A673 (cell line): ENCODE data around the gene SCUBE1. TPM values are rescaled to one million over a fixed set of nuclear protein-coding genes. Genes with fewer than 3 reads are reported as not detected.

Experiments
- BruUV-seq: library from RNA; stranded (reverse); fragments of 400-500 nt; replicated peaks from 2 replicates; lab custom pipeline; 2021; lab: Mats Ljungman, UMichigan
- CTCF ChIA-PET: fragments of 300-600 bp; sonication (Branson Sonifier 250); formaldehyde crosslinking; loops from one replicate; lab custom pipeline; 2022; ENCODE audit warnings: antibody characterized with exemption; lab: Charles Lee
- POLR2A ChIA-PET: fragments of 300-600 bp; sonication (Branson Sonifier 250); formaldehyde crosslinking; loops from one replicate; lab custom pipeline; 2022; ENCODE audit warnings: antibody characterized with exemption; ENCODE audit not compliant: low non-redundant PET; lab: Charles Lee
- DNase-seq: peaks from one replicate; pipeline ENCODE4 v3.0.0-alpha.2; 2015; ENCODE audit warnings: low spot score
- H3K27ac ChIP-seq: fragments of 200-600 bp; sonication (generic); 2 replicates; pipeline ENCODE4 v1.5.1; 2016; ENCODE audit warnings: mixed run types, low read depth, mild to moderate bottlenecking, mixed read lengths, antibody characterized with exemption, low read length; ENCODE audit not compliant: poor library complexity, severe bottlenecking
- H3K27me3 ChIP-seq: fragments of 200-600 bp; sonication (generic); replicated peaks from 2 replicates; pipeline ENCODE4 v1.6.1; 2017; ENCODE audit warnings: mixed run types, low read depth, mild to moderate bottlenecking, mixed read lengths, antibody characterized with exemption, low read length; ENCODE audit not compliant: insufficient read depth, poor library complexity
- H3K36me3 ChIP-seq: fragments of 200-600 bp; sonication (generic); 2 replicates; pipeline ENCODE4 v1.6.1; 2016; ENCODE audit warnings: mixed run types, mild to moderate bottlenecking, mixed read lengths, antibody characterized with exemption, low read length; ENCODE audit not compliant: insufficient read depth, poor library complexity, severe bottlenecking
- H3K4me1 ChIP-seq: fragments of 200-600 bp; sonication (generic); 2 replicates; pipeline ENCODE4 v1.6.1; 2017; ENCODE audit warnings: mixed run types, mild to moderate bottlenecking, mixed read lengths, antibody characterized with exemption, low read length; ENCODE audit not compliant: insufficient read depth, poor library complexity, severe bottlenecking
- H3K4me3 ChIP-seq: fragments of 200-600 bp; sonication (generic); 2 replicates; pipeline ENCODE4 v1.5.1; 2016; ENCODE audit warnings: low read depth, mixed run types, mild to moderate bottlenecking, mixed read lengths, low read length; ENCODE audit not compliant: poor library complexity, severe bottlenecking
- H3K9me3 ChIP-seq: fragments of 200-600 bp; sonication (generic); 2 replicates; pipeline ENCODE4 v1.6.1; 2016; ENCODE audit warnings: mixed run types, low read depth, mild to moderate bottlenecking, mixed read lengths, antibody characterized with exemption, low read length; ENCODE audit not compliant: poor library complexity, severe bottlenecking
- CTCF ChIP-seq: fragments of 300-800, 200-600 bp; sonication (generic); conservative IDR thresholded peaks from 2 replicates; pipeline ENCODE4 v1.5.1; 2017; ENCODE audit warnings: low read depth, mild to moderate bottlenecking, antibody characterized with exemption, low read length, moderate library complexity, mixed read lengths
- EZH2 ChIP-seq: fragments of 200-600 bp; sonication (generic); IDR thresholded peaks from 2 replicates; pipeline ENCODE4 v1.6.1; 2017; ENCODE audit warnings: borderline replicate concordance, low read depth, mild to moderate bottlenecking, mixed read lengths, antibody characterized with exemption, low read length; ENCODE audit not compliant: poor library complexity, severe bottlenecking
- intact Hi-C: fragments of 100-400 bp; cut with micrococcal nuclease; formaldehyde crosslinking; loops from one replicate; pipeline ENCODE4 v1.10.0; 2022; ENCODE audit not compliant: unreplicated experiment
- total RNA-seq: library from RNA; stranded (reverse); gene quantifications from 2 replicates; pipeline ENCODE4 v1.2.3, GENCODE V29; 2021

The SCUBE1 gene
- total RNA-seq, 1 experiment from 2014 or later: 0.24 TPM

GRCh38 chr22:43337385-43337784 lies 5.8 kb downstream of the SCUBE1 start:
- Histone ChIP-seq H3K27me3 (peaks cover 62% of the 10 kb centered on the region), H3K9me3 (no peaks in the 10 kb centered on the region), H3K27ac (no peak overlapping the region), H3K4me3 (no peak overlapping the region), H3K4me1 (no peaks in the 10 kb centered on the region), H3K36me3 (no peaks in the 10 kb centered on the region)
- ChIA-PET CTCF (no interaction called here), POLR2A (no interaction called here)
- no peak for DNase-seq
- BruUV-seq: no TSS peak
- intact Hi-C loops: no loop called here
- no peak for TF ChIP-seq EZH2
- no peak for TF ChIP-seq CTCF

GRCh38 chr22:43334378-43334777 lies 8.8 kb downstream of the SCUBE1 start:
- CTCF ChIA-PET: no interaction called here
- H3K4me3 ChIP-seq: no peak overlapping the region
- POLR2A ChIA-PET: no interaction called here
- TF ChIP-seq EZH2: no peak
- no peak for TF ChIP-seq CTCF
- no peaks in the 10 kb centered on the region for H3K36me3 ChIP-seq
- H3K4me1 ChIP-seq: peaks cover 23% of the 10 kb centered on the region
- peaks cover 33% of the 10 kb centered on the region for H3K27me3 ChIP-seq
- no peaks in the 10 kb centered on the region for H3K9me3 ChIP-seq
- no peak overlapping the region for H3K27ac ChIP-seq
- intact Hi-C loops: no loop called here
- no peak for DNase-seq
- BruUV-seq: no TSS peak

- H3K4me1 ChIP-seq: peaks cover 26% of the 10 kb centered on the region
- TF ChIP-seq EZH2 (no peak), CTCF (no peak)
- H3K9me3 ChIP-seq: no peaks in the 10 kb centered on the region
- no peak for DNase-seq
- peaks cover 29% of the 10 kb centered on the region for H3K27me3 ChIP-seq
- no peak overlapping the region for H3K4me3 ChIP-seq
- H3K27ac ChIP-seq: no peak overlapping the region
- ChIA-PET POLR2A (no interaction called here), CTCF (no interaction called here)
- no TSS peak for BruUV-seq
- intact Hi-C loops: no loop called here
- no peaks in the 10 kb centered on the region for H3K36me3 ChIP-seq
Observed at GRCh38 chr22:43333978-43334377, 9.2 kb downstream of the SCUBE1 start.
